H1 (cell line): ENCODE measurements around the gene ZNF81. TPM values are rescaled to one million over a fixed set of nuclear protein-coding genes. Genes with fewer than 3 reads are reported as not detected.

ENCODE experiments used
- E2F6 ChIP-seq: IDR thresholded peaks from 2 replicates; pipeline ENCODE4 v1.6.1; 2012; ENCODE audit warnings: inconsistent platforms
- JUN ChIP-seq: IDR thresholded peaks from 2 replicates; pipeline ENCODE4 v1.6.1; 2011; ENCODE audit warnings: low read depth, mild to moderate bottlenecking, improper control_type of control experiment, low read length
- TAF1 ChIP-seq: IDR thresholded peaks from 2 replicates; pipeline ENCODE4 v1.6.1; 2011; ENCODE audit warnings: mild to moderate bottlenecking, low read depth, low read length
- polyA plus RNA-seq, 7 experiments: library from polyadenylated mRNA; depleted of rRNA in 3 of 7; stranded (reverse) in 5 of 7; unstranded in 2 of 7; fragments of >200 nt in 5 of 7; fragments of 200-250 nt in 2 of 7; gene quantifications; 1 replicate in 5 of 7; 2 replicates in 1 of 7; 4 replicates in 1 of 7; pipeline versions ENCODE4 v1.2.1 to v1.2.3, GENCODE V29; 2011 to 2013; ENCODE audit warnings: missing spikeins in 2 of 7, mixed read lengths in 2 of 7
- total RNA-seq: library from RNA; stranded (reverse); fragmentation: NEBNext Ultra II Directional; extraction: Animal tissue kit (Norgen Biotek cat#: 25700); gene quantifications from 2 replicates; pipeline ENCODE4 v1.2.1, GENCODE V29; 2021

Gene ZNF81
- total and polyA plus RNA-seq, 2 of the 8 experiments (the other 6 are each of a cell fraction or from before 2014, with no cell fraction given) = 3.4 to 10.0 TPM

- TF ChIP-seq JUN (no peak), TAF1 (no peak), E2F6 (no peak)
Observed at GRCh38 chrX:47900833-47901232, 64.1 kb downstream of the ZNF81 start (continued).
